Mammary epithelial cell (primary cell): Measurements from ENCODE around the gene DDX39A.

Experiments
- CTCF ChIP-seq, 2 donors: IDR thresholded peaks in 1 of 2; conservative IDR thresholded peaks in 1 of 2; 2 replicates each; pipeline ENCODE4 v1.5.1; 2011 to 2012; ENCODE audit warnings: inconsistent platforms in 2 of 2, low read length in 2 of 2, mild to moderate bottlenecking in 2 of 2, control low read depth in 1 of 2, low read depth in 1 of 2; ENCODE audit not compliant: insufficient read depth in 1 of 2; ENCODE audit errors: extremely low read depth in 1 of 2
- EZH2 ChIP-seq: IDR thresholded peaks from 2 replicates; pipeline ENCODE4 v1.6.1; 2012; ENCODE audit warnings: low read length, inconsistent platforms, borderline replicate concordance

- no peak for TF ChIP-seq CTCF (conservative IDR thresholded peaks at IDR 0.05 in 1 of 2, IDR thresholded peaks at IDR 0.05 in 1 of 2; ENCODE audit: extremely low read depth in 1 of 2, insufficient read depth in 1 of 2, low read depth in 1 of 2, low read length in 2 of 2)
- no peak for TF ChIP-seq EZH2
Measured at GRCh38 chr19:14383661-14384555, 35.2 kb downstream of the DDX39A start.
